Heart left ventricle (tissue), 16 donors: Measurements from ENCODE around the gene ZDHHC14. TPM values are rescaled to one million over a fixed set of nuclear protein-coding genes. Genes with fewer than 3 reads are reported as not detected.

Experiments
- ATAC-seq, 4 donors: fragments of 200-7000 bp; cut with Tn5 transposase; one replicate each; pipeline ENCODE4 v1.9.1; 2020 to 2022; ENCODE audit warnings: moderate library complexity in 4 of 4, mild to moderate bottlenecking in 3 of 4, moderate number of reproducible peaks in 1 of 4
- DNase-seq, 5 donors: peaks; one replicate each; pipeline ENCODE4 v3.0.0-alpha.2; 2020
- H3K27ac ChIP-seq, 12 donors: fragments of 200-600 bp; sonication (generic) in 4 of 12; one replicate each; pipeline versions ENCODE4 v1.5.0 to v1.8.0; 2016 to 2022; ENCODE audit warnings: mild to moderate bottlenecking in 2 of 12
- H3K27me3 ChIP-seq, 9 donors: fragments of 200-600 bp; sonication (generic) in 2 of 9; one replicate each; pipeline versions ENCODE4 v1.5.1 to v1.8.0; 2016 to 2022; ENCODE audit warnings: mild to moderate bottlenecking in 3 of 9
- H3K36me3 ChIP-seq, 9 donors: fragments of 200-600 bp; sonication (generic) in 2 of 9; one replicate each; pipeline versions ENCODE4 v1.5.0 to v1.8.0; 2018 to 2022; ENCODE audit warnings: mild to moderate bottlenecking in 2 of 9
- H3K4me1 ChIP-seq, 12 donors: fragments of 200-600 bp; sonication (generic) in 4 of 12; one replicate each; pipeline versions ENCODE4 v1.5.0 to v1.8.0; 2016 to 2022; ENCODE audit warnings: mild to moderate bottlenecking in 3 of 12
- H3K4me3 ChIP-seq, 12 donors: fragments of 200-600 bp; sonication (generic) in 4 of 12; one replicate each; pipeline versions ENCODE4 v1.5.0 to v1.8.0; 2017 to 2022; ENCODE audit warnings: mild to moderate bottlenecking in 9 of 12, moderate library complexity in 4 of 12
- H3K9me3 ChIP-seq, 12 donors: fragments of 200-600 bp; sonication (generic) in 4 of 12; one replicate each; pipeline versions ENCODE4 v1.5.0 to v1.8.0; 2016 to 2022; ENCODE audit warnings: mild to moderate bottlenecking in 1 of 12
- POLR2A ChIP-seq, 2 donors: fragments of 450-650 bp; IDR thresholded peaks; one replicate each; pipeline ENCODE4 v1.6.1; 2017; ENCODE audit warnings: antibody characterized with exemption in 2 of 2, mild to moderate bottlenecking in 2 of 2, moderate library complexity in 2 of 2
- WGBS, 4 donors: extraction: QIAGEN DNeasy Blood & Tissue Kit in 2 of 4; methylation state at CpG; one replicate each; pipeline versions ENCODE4 v1.1.5 to v1.1.7; 2013 to 2018; 5-methylcytosine and 5-hydroxymethylcytosine counted together
- intact Hi-C, 10 donors: fragments of 100-400 bp; cut with DNase I; formaldehyde crosslinking; loops; one replicate each; pipeline versions ENCODE4 v1.11.1 to v1.14.2; 2022
- polyA plus RNA-seq, 2 donors: library from polyadenylated mRNA; stranded (reverse); fragments of 200-250 nt; gene quantifications; one replicate each; pipeline ENCODE4 v1.2.3, GENCODE V29; 2013
- total RNA-seq, 9 donors: library from RNA; depleted of rRNA in 2 of 9; stranded (reverse); fragments of >200 nt in 2 of 9; fragmentation: NEBNext Ultra II Directional in 3 of 9; extraction: Animal tissue kit (Norgen Biotek cat#: 25700) in 3 of 9; gene quantifications; one replicate each; pipeline versions ENCODE4 v1.1.0 to v1.2.4, GENCODE V29; 2016 to 2023
- TF ChIP-seq, protein P1 (sequence below), 12 donors: fragments of 200-600 bp; sonication (generic) in 4 of 12; IDR thresholded peaks; one replicate each; pipeline versions ENCODE4 v1.5.0 to v1.8.0; 2018 to 2022; ENCODE audit warnings: antibody characterized with exemption in 12 of 12, mild to moderate bottlenecking in 5 of 12
- donor health status: ischemic (EF 13 %, LVEDD 7.1; RV severe dilation, severe dysfunction).
- donor health status: healthy with polysubstance abuse.
- donor health status: DM: no; HTN: yes; CAD: no.
- donor health status: DM: no; HTN: no; CAD: no.
- donor health status: ischemic (EF 25% LVEDD 6.9; RV normal size, moderate dysfunction).
- donor health status: ischemic (EF 25% LVEDD 5.7; RV mildly dilated, moderate dysfunction).
- donor health status: healthy.
- donor health status: DM: yes; HTN: yes; CAD: no.
- donor health status: ischemic (EF 35%, LVEDD 5.7; RV mildly dilated, moderate dysfunction).
- donor health status: nonischemic (EF 11% LVEDD 7.7; RV severe dilation, severe dysfunction).
- donor health status: DM: yes; HTN: yes; CAD: no.
- donor health status: PGD.
- donor health status: ischemic (EF 29% LVEDD 5.4; RV normal size, mild dysfunction).
- donor health status: nonischemic (EF 23%, LVEDD 6.1; RV moderate dilation, normal function).

Gene ZDHHC14
- total and polyA plus RNA-seq, 11 donors = 7.0 to 25.8 (median 15.4) TPM

DNA sequence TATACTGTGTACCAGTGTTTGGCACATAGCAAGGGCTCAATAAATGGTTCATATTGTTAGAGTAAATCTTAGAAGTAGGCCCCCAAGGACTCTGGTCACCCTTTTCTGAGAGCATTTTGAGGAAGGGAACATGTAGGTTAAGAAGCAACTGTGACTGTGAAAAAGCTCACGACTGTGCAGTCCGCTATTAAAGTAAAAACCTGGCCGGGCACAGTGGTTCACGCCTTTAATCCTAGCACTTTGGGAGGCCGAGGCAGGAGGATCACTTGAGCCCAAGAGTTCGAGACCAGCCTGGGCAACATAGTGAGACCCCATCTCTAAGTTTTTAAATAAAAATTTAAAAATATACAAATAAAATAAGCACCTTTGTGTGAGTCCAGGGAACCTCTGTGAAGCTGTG lies 5.0 kb downstream of the ZDHHC14 start:
- H3K9me3 ChIP-seq = peaks cover 0 to 19% (median 11%) of the 10 kb centered on the region in 12 donors
- H3K36me3 ChIP-seq = no peaks in the 10 kb centered on the region
- ATAC-seq = no peak
- H3K4me3 ChIP-seq = no peak overlapping the region
- TF ChIP-seq, protein P1, sequence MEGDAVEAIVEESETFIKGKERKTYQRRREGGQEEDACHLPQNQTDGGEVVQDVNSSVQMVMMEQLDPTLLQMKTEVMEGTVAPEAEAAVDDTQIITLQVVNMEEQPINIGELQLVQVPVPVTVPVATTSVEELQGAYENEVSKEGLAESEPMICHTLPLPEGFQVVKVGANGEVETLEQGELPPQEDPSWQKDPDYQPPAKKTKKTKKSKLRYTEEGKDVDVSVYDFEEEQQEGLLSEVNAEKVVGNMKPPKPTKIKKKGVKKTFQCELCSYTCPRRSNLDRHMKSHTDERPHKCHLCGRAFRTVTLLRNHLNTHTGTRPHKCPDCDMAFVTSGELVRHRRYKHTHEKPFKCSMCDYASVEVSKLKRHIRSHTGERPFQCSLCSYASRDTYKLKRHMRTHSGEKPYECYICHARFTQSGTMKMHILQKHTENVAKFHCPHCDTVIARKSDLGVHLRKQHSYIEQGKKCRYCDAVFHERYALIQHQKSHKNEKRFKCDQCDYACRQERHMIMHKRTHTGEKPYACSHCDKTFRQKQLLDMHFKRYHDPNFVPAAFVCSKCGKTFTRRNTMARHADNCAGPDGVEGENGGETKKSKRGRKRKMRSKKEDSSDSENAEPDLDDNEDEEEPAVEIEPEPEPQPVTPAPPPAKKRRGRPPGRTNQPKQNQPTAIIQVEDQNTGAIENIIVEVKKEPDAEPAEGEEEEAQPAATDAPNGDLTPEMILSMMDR (IDR thresholded peaks at IDR 0.05) = no peak
- TF ChIP-seq POLR2A (IDR thresholded peaks at IDR 0.05) = no peak
- peaks cover 0 to 26% (median 14%) of the 10 kb centered on the region in 12 donors for H3K4me1 ChIP-seq
- intact Hi-C loops = loop anchor here in 5 of 10 donors (10.0 kb wide), 4 partner anchors 119 to 279 kb away; no protein-coding TSS in a partner anchor
- no peaks in the 10 kb centered on the region for H3K27me3 ChIP-seq
- H3K27ac ChIP-seq = no peak overlapping the region
- no peak for DNase-seq
- WGBS, 4 donors = 93 to 98% (median 96%) methylated on average over 6 of the region's 6 CpGs

DNA sequence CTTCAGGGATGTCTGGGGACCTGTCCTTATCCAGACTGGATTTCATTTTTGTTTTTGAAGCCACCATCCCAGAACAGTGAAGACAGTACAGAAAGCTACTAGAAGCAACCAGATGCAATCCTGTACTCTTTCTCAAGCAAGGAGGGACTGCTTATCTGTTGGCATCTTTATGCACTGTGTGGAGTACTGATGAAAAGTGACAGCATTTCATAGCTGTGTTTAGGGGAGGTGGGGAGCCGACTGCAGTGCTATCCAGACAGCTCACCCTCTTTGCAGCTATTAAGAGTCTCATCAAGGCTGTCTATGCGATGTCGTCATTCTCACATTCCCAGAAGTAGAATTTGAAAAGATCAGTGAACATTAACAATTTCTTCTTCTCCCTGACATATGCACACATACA lies 5.5 kb downstream of the ZDHHC14 start:
- peaks cover 0 to 26% (median 14%) of the 10 kb centered on the region in 12 donors for H3K4me1 ChIP-seq
- TF ChIP-seq, protein P1 (IDR thresholded peaks at IDR 0.05) = no peak
- no peak for TF ChIP-seq POLR2A (IDR thresholded peaks at IDR 0.05)
- H3K27me3 ChIP-seq = no peaks in the 10 kb centered on the region
- no peak overlapping the region for H3K27ac ChIP-seq
- ATAC-seq = no peak
- H3K9me3 ChIP-seq = peaks cover 0 to 23% (median 15%) of the 10 kb centered on the region in 12 donors
- intact Hi-C loops = loop anchor here in 5 of 10 donors (10.0 kb wide), 4 partner anchors 118 to 278 kb away; no protein-coding TSS in a partner anchor
- H3K4me3 ChIP-seq = no peak overlapping the region
- 63 to 72% (median 71%) methylated on average over 3 of the region's 3 CpGs for WGBS, 4 donors
- no peaks in the 10 kb centered on the region for H3K36me3 ChIP-seq
- no peak for DNase-seq

DNA sequence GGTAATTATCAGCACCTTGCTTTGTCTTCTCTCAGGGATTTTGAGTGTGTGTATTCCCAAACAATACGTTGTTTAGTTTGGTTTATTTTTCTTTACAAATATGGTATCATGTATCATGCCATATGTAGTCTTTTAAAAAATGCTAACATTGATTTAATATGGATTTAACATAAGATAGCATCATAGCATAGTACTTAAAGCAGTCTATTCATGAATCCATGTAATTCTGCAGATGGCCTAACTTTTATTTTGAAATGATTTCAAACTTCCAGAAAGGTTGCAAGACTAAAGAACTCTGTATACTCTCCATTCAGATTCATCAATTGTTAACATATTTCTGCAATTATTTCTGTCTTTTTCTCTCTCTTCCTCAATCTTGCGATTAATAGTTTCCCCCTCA lies 7.9 kb downstream of the ZDHHC14 start:
- Histone ChIP-seq H3K4me3 (no peak overlapping the region), H3K36me3 (no peaks in the 10 kb centered on the region), H3K4me1 (peaks cover 0 to 20% (median 9%) of the 10 kb centered on the region in 12 donors), H3K27me3 (no peaks in the 10 kb centered on the region), H3K9me3 (peaks cover 0 to 23% (median 15%) of the 10 kb centered on the region in 12 donors), H3K27ac (no peak overlapping the region)
- intact Hi-C loops = loop anchor here in 5 of 10 donors (10.0 kb wide), 4 partner anchors 116 to 276 kb away; no protein-coding TSS in a partner anchor
- TF ChIP-seq, protein P1 (IDR thresholded peaks at IDR 0.05) = no peak
- TF ChIP-seq POLR2A (IDR thresholded peaks at IDR 0.05) = no peak
- DNase-seq (no peak), ATAC-seq (no peak)
- WGBS, 4 donors = 93 to 95% (median 93%) methylated on average over 2 of the region's 2 CpGs

DNA sequence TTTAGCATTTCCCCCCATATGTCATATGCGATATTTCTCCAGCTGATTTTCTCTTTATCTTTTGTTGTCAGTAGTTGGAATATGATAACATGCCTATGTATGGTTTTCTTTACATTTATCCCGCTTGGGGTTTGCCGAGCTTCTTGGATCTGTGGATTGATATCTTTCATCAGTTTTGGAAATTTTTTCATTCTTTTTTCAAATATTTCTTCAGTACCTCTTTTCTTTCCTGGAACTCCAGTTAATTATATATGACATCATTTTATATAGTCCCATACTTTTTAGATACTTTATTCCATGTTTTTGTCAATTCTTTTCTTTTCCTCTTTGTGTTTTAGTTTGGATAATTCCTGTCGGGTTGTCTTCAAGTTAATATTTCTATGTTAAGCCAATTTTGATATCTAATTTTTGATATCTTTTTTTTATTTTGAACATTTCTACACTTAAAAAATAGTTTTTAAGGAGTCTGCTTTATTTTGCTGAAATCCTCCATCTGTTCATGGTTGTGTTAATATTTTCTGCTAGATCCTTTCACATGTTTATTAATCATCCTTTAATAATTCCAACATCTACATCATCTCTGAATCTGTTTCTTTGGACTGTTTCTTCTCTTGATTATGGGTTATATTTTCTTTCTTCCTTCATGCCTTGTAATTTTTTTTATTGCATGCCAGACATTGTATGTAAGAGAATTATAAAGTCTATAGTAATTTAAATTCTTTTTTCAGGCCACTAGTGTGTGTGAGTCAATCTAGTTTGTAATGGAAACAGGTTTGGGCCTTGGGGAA lies 9.5 kb downstream of the ZDHHC14 start:
- ATAC-seq (no peak), DNase-seq (no peak)
- 93 to 97% (median 96%) methylated on average over 4 of the region's 4 CpGs for WGBS, 4 donors
- Histone ChIP-seq H3K36me3 (no peaks in the 10 kb centered on the region), H3K4me3 (no peak overlapping the region), H3K4me1 (peaks cover 0 to 15% (median 9%) of the 10 kb centered on the region in 12 donors), H3K9me3 (peaks cover 0 to 23% (median 15%) of the 10 kb centered on the region in 12 donors), H3K27me3 (no peaks in the 10 kb centered on the region), H3K27ac (no peak overlapping the region)
- intact Hi-C loops = no loop called here
- no peak for TF ChIP-seq POLR2A (IDR thresholded peaks at IDR 0.05)
- TF ChIP-seq, protein P1 (IDR thresholded peaks at IDR 0.05) = no peak
